22Rv1 (cell line): ENCODE measurements around the gene SCN4B.

ENCODE experiments used
- H3K27ac ChIP-seq: fragments of 450-650 bp; 2 replicates; pipeline ENCODE4 v1.5.1; 2017
- CTCF ChIP-seq: fragments of 450-650 bp; IDR thresholded peaks from 2 replicates; pipeline ENCODE4 v1.5.1; 2017; ENCODE audit warnings: mild to moderate bottlenecking
- ZFX ChIP-seq: fragments of 450-650 bp; IDR thresholded peaks from 2 replicates; pipeline ENCODE4 v1.6.1; 2017; ENCODE audit warnings: antibody characterized with exemption, borderline replicate concordance

Gene SCN4B

GRCh38 chr11:118175993-118176777 lies 23.6 kb upstream of the SCN4B start, which contains the start of gene SCN2B:
SCN2B (minus strand) TSS chr11:118176639; CDS start chr11:118176431, 208 bp downstream.
- TF ChIP-seq CTCF (no peak), ZFX (no peak)
- H3K27ac ChIP-seq, result no peak within 1 kb of the TSS

- TF ChIP-seq ZFX (no peak), CTCF (no peak)
- no peak overlapping the region for H3K27ac ChIP-seq
These were observed 22.7 kb upstream of the SCN4B start for GRCh38 chr11:118175031-118175992.

GRCh38 chr11:118174006-118174567 lies 21.5 kb upstream of the SCN4B start:
- no peak overlapping the region for H3K27ac ChIP-seq
- TF ChIP-seq ZFX, result no peak
- TF ChIP-seq CTCF, result no peak

- no peak overlapping the region for H3K27ac ChIP-seq
- no peak for TF ChIP-seq ZFX
- TF ChIP-seq CTCF, result no peak
These were observed 19.7 kb upstream of the SCN4B start for GRCh38 chr11:118172356-118172755.

GRCh38 chr11:118171269-118172062 lies 18.8 kb upstream of the SCN4B start:
- H3K27ac ChIP-seq, result no peak overlapping the region
- peak; percentile 94 for TF ChIP-seq CTCF
- no peak for TF ChIP-seq ZFX

GRCh38 chr11:118170882-118171268 lies 18.3 kb upstream of the SCN4B start:
- no peak overlapping the region for H3K27ac ChIP-seq
- no peak for TF ChIP-seq CTCF
- TF ChIP-seq ZFX, result no peak
